ENCODE data around the gene PIGH.

DNA sequence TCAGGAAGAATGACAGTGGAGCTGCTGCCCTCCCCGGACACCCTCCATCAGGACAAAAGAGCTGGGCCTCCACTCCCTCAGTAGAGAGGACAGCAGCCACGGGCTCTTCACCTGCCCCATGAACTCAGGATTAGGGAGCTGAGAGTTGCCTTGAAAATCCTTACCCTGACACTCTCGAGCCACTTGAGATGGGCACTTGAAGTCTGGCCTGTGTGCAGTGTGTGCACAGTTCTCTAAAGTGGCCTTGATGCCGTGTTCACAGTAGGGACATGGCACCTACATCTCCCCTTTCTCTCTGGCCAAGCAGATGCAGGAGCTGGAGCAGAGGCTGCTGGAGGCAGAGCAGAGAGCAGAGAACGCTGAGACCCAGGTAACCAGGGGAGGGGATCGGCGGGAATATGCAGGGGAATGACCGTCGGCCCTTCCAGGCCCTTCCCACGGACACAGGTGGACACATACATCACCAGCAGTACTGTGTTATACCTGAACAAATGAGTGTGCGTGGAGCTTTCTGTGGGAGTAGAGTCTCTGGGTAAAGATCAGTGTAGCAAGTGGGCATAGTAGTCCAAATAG, 44.5 kb downstream of the PIGH start:
- TF ChIP-seq, protein P1, sequence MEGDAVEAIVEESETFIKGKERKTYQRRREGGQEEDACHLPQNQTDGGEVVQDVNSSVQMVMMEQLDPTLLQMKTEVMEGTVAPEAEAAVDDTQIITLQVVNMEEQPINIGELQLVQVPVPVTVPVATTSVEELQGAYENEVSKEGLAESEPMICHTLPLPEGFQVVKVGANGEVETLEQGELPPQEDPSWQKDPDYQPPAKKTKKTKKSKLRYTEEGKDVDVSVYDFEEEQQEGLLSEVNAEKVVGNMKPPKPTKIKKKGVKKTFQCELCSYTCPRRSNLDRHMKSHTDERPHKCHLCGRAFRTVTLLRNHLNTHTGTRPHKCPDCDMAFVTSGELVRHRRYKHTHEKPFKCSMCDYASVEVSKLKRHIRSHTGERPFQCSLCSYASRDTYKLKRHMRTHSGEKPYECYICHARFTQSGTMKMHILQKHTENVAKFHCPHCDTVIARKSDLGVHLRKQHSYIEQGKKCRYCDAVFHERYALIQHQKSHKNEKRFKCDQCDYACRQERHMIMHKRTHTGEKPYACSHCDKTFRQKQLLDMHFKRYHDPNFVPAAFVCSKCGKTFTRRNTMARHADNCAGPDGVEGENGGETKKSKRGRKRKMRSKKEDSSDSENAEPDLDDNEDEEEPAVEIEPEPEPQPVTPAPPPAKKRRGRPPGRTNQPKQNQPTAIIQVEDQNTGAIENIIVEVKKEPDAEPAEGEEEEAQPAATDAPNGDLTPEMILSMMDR (IDR thresholded peaks at IDR 0.05; ENCODE audit: poor library complexity) = no peak
- TF ChIP-seq EZH2 (IDR thresholded peaks at IDR 0.05; ENCODE audit: borderline replicate concordance) = no peak

All from hepatocyte (in vitro differentiated cells).